GM08714 (cell line): ENCODE data around the gene CBFA2T2.
"Not testable (repeated sequence)": the region's sequence is repeated elsewhere in the genome, so short reads cannot be mapped to it uniquely, and the experiment has no call there.

Experiments
- H3K4me3 ChIP-seq: fragments of 200-500 bp; sonication (Bioruptor generic); 2 replicates; pipeline ENCODE4 v1.5.1; 2014; ENCODE audit warnings: mild to moderate bottlenecking, low read length, inconsistent platforms
- ZNF274 ChIP-seq: IDR thresholded peaks from 2 replicates; pipeline ENCODE4 v1.6.1; 2012; ENCODE audit warnings: mild to moderate bottlenecking, low read depth, low read length

The CBFA2T2 gene

GRCh38 chr20:33463332-33464101 lies 26.4 kb upstream of the CBFA2T2 start:
- no peak for TF ChIP-seq ZNF274

DNA sequence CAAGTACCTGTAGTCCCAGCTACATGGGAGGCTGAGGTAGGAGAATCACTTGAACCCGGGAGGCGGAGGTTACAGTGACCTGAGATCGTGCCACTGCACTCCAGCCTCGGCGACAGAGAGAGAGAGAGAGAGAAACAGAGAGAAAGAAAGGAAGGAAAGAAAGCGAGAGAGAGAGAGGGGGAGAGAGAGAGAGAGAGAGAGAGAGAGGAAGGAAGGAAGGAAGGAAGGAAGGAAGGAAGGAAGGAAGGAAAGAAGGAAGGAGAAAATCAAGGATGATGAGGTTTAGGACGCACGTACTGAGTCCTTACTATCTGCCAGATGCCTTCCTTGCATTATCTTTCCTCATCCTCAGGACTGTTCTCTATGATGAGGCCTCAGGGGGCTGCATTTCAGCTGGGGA lies 25.1 kb upstream of the CBFA2T2 start:
- not testable (repeated sequence) for H3K4me3 ChIP-seq

More at GRCh38 chr20:33463332-33464101, 26.4 kb upstream of the CBFA2T2 start:
- H3K4me3 ChIP-seq = no peak overlapping the region

GRCh38 chr20:33465481-33466302 lies 24.2 kb upstream of the CBFA2T2 start:
- no peak overlapping the region for H3K4me3 ChIP-seq
- no peak for TF ChIP-seq ZNF274

DNA sequence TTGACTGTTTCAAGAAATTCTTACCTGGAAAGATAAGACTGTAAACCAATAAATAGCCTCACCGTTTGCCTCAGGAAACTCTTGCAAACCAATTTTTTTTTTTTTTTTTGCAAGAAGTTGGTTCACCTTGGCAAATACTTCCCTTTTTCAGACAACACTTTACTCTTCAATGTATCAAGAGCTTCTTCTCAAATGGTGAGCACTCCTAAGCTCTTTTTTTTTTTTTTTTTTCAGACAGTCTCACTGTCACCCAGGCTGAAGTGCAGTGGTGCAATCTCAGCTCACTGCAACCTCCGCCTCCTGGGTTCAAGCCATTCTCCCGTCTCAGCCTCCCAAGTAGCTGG lies 23.6 kb upstream of the CBFA2T2 start:
- TF ChIP-seq ZNF274 = no peak

GRCh38 chr20:33470457-33470856 lies 19.4 kb upstream of the CBFA2T2 start:
- H3K4me3 ChIP-seq = no peak overlapping the region
- no peak for TF ChIP-seq ZNF274

More for the DNA sequence above, 23.6 kb upstream of the CBFA2T2 start:
- no peak overlapping the region for H3K4me3 ChIP-seq

- H3K4me3 ChIP-seq = no peak overlapping the region
- TF ChIP-seq ZNF274 = no peak
Measured at GRCh38 chr20:33470866-33471265, 19.0 kb upstream of the CBFA2T2 start.

DNA sequence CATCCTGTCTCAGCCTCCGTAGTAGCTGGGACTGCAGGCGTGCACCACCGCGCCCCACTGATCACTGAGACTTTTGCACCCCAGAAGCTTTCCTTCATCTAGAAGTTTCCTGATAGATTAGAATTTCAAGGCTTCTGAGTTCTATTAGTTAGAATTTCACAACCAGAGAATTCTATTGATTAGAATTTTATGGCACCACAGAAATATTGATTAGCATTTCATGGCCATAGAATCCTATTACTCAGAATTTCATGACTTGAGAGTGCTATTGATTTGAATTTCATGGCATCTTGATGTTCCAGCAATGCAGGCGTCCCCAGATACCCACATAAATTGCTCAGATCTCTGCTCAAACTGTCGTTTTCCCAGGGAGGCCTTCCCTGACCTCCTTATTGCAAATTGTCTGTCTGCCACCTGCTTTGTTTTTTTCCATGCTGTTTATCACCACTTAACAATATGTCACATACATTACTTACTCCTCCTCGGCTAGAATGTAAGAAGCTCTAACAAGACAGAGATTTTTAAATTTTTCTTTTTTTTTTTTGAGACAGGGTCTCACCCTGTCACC lies 16.9 kb upstream of the CBFA2T2 start:
- no peak for TF ChIP-seq ZNF274
- H3K4me3 ChIP-seq = no peak overlapping the region

DNA sequence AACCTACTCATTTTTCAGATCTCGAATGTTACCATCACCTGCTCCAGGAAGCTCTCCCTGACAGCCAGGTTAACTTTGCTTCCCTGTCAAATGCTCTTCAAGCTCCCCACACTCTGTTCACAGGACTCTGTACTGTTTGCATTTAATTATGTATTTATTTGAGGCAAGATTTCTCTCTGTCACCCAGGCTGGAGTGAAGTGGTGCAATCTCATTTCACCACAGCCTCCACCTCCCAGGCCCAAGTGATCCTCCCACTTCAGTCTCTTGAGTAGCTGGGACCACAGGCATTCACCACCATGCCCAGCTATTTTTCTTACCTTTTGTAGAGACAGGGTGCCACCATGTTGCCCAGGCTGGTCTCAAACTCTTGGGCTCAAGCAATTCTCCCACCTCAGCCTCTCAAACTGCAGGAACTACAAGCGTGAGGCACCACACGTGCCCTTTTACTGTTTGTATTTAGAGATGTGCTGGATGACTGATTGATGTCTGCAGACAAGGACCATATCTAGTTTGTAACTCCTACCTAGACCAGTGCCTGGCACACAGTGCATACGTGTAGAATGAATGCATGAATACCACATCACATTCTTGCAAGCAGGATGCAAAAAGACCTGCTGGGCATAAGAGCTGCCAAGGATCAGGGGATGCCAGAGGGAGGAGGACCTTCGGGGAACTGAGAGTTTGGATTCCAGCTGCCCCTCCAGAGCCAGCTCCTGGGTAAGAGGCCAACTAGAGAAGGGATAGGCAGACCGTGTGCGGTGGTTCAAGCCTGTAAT lies 15.6 kb upstream of the CBFA2T2 start:
- no peak overlapping the region for H3K4me3 ChIP-seq
- TF ChIP-seq ZNF274 = no peak

- no peak for TF ChIP-seq ZNF274
Measured at GRCh38 chr20:33474963-33475362, 14.9 kb upstream of the CBFA2T2 start.

GRCh38 chr20:33475381-33476152 lies 14.3 kb upstream of the CBFA2T2 start:
- no peak overlapping the region for H3K4me3 ChIP-seq

More at GRCh38 chr20:33474963-33475362, 14.9 kb upstream of the CBFA2T2 start:
- H3K4me3 ChIP-seq = no peak overlapping the region

GRCh38 chr20:33477386-33478234 lies 12.3 kb upstream of the CBFA2T2 start:
- no peak for TF ChIP-seq ZNF274
- H3K4me3 ChIP-seq = no peak overlapping the region

More at GRCh38 chr20:33475381-33476152, 14.3 kb upstream of the CBFA2T2 start:
- no peak for TF ChIP-seq ZNF274

DNA sequence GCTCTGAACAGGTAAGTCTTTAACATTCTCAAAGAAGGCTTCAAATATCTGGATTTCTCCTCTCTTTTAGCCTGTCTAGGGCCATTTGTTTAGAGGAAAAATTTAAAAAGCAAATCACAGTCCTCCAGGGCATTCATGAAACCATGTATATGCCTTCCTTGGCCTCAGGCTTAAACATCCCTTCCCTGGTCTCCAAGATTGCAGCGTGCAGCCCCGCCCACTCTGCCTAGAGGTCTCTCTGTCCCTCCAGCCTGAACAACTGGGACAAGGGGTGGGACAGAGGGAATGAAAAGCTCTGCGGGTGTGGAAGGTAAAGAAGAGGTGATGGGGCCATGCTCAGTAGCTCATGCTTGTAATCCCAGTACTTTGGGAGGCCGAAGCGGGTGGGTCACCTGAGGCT lies 9.8 kb upstream of the CBFA2T2 start:
- no peak overlapping the region for H3K4me3 ChIP-seq
- no peak for TF ChIP-seq ZNF274
